Measurements from ENCODE around the gene CHMP6.

- TF ChIP-seq CTCF (conservative IDR thresholded peaks at IDR 0.05; ENCODE audit: low read length) (no peak), EZH2phosphoT487 (IDR thresholded peaks at IDR 0.05; ENCODE audit: borderline replicate concordance, low read depth, low read length) (no peak)
These were observed 26.0 kb upstream of the CHMP6 start for GRCh38 chr17:80965606-80966005.

Measured in OCI-LY7 (cell line).